Body of pancreas (tissue), 4 donors: ENCODE data around the gene C1QTNF8. TPM values are rescaled to one million over a fixed set of nuclear protein-coding genes. Genes with fewer than 3 reads are reported as not detected.

Source experiments
- ATAC-seq: fragments of 150-250 bp; one replicate; pipeline ENCODE4 v1.9.1; 2016
- DNase-seq, 4 donors: peaks; one replicate each; pipeline ENCODE4 v3.0.0-alpha.2; 2019
- H3K27ac ChIP-seq, 4 donors: fragments of 200-600 bp; sonication (generic); 1 replicate in 3 of 4; 2 replicates in 1 of 4; pipeline versions ENCODE4 v1.5.1 to v1.6.1; 2016 to 2019; ENCODE audit warnings: mild to moderate bottlenecking in 1 of 4, mixed read lengths in 1 of 4, moderate library complexity in 1 of 4
- H3K27me3 ChIP-seq, 2 donors: fragments of 200-600 bp; sonication (generic); one replicate each; pipeline ENCODE4 v1.6.0; 2016; ENCODE audit warnings: mild to moderate bottlenecking in 1 of 2
- H3K36me3 ChIP-seq, 2 donors: fragments of 200-600 bp; sonication (generic); replicated peaks in 1 of 2; 2 replicates each; pipeline ENCODE4 v1.5.1; 2016; ENCODE audit warnings: low read depth in 2 of 2; ENCODE audit not compliant: insufficient read depth in 1 of 2
- H3K4me1 ChIP-seq: fragments of 200-600 bp; sonication (generic); one replicate; pipeline ENCODE4 v1.6.0; 2016
- H3K4me3 ChIP-seq, 2 donors: fragments of 200-600 bp; sonication (generic); 1 replicate in 1 of 2; 2 replicates in 1 of 2; pipeline ENCODE4 v1.5.1; 2016 to 2019
- H3K9me3 ChIP-seq, 3 donors: fragments of 200-600 bp; sonication (generic); 1 replicate in 2 of 3; 2 replicates in 1 of 3; pipeline ENCODE4 v1.5.1; 2016
- CTCF ChIP-seq, 7 experiments: fragments of 450-650 bp in 4 of 7; fragments of 200-600 bp in 3 of 7; sonication (generic) in 3 of 7; IDR thresholded peaks; one replicate each; pipeline ENCODE4 v1.5.1; 2016 to 2019; ENCODE audit warnings: antibody characterized with exemption in 7 of 7
- POLR2A ChIP-seq, 3 donors: fragments of 450-650 bp; IDR thresholded peaks; one replicate each; pipeline ENCODE4 v1.6.1; 2016; ENCODE audit warnings: antibody characterized with exemption in 3 of 3, mild to moderate bottlenecking in 2 of 3
- WGBS, 2 donors: methylation state at CpG; one replicate each; pipeline ENCODE4 v1.1.5; 2017; 5-methylcytosine and 5-hydroxymethylcytosine counted together
- intact Hi-C: fragments of 100-400 bp; cut with DNase I; formaldehyde crosslinking; loops from one replicate; pipeline ENCODE4 v1.15.1; 2023
- total RNA-seq, 2 donors: library from RNA; depleted of rRNA; stranded (reverse); fragments of >200 nt; gene quantifications; one replicate each; pipeline ENCODE4 v1.1.0, GENCODE V29; 2016

Gene C1QTNF8
- total RNA-seq, 2 donors from 2014 or later: not detected

DNA sequence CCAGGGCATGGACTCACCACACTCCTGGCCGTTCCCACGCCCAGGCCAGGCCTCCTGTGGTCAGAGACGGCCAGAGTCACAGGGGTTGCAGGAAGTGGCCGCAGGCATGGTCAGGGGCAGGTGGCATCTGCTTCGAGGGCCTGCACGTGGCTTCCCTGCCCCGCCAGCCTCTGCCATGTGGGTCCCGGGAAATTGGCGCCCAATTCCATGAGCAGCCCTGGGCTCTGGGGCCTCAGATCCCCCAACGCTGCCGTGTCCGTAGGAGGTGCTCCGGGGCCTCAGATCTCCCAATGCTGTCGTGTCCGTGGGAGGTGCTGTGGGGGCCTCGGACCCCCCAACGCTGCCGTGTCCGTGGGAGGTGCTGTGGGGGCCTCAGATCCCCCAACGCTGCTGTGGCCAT lies 33.1 kb downstream of the C1QTNF8 start:
- DNase-seq (no peak), ATAC-seq (no peak)
- WGBS, 2 donors: 46% methylated on average over 17 of the region's 20 CpGs; no CpG with 5 or more reads in 1 of the 2 donors
- no peak for TF ChIP-seq CTCF (IDR thresholded peaks at IDR 0.05)
- no peak for TF ChIP-seq POLR2A (IDR thresholded peaks at IDR 0.05)
- no peak overlapping the region for H3K4me3 ChIP-seq
- H3K4me1 ChIP-seq: no peaks in the 10 kb centered on the region
- H3K27ac ChIP-seq: no peak overlapping the region
- no peaks in the 10 kb centered on the region for H3K9me3 ChIP-seq
- intact Hi-C loops: no loop called here
- peaks cover 0 to 22% of the 10 kb centered on the region in 2 donors for H3K27me3 ChIP-seq
- H3K36me3 ChIP-seq: no peaks in the 10 kb centered on the region

DNA sequence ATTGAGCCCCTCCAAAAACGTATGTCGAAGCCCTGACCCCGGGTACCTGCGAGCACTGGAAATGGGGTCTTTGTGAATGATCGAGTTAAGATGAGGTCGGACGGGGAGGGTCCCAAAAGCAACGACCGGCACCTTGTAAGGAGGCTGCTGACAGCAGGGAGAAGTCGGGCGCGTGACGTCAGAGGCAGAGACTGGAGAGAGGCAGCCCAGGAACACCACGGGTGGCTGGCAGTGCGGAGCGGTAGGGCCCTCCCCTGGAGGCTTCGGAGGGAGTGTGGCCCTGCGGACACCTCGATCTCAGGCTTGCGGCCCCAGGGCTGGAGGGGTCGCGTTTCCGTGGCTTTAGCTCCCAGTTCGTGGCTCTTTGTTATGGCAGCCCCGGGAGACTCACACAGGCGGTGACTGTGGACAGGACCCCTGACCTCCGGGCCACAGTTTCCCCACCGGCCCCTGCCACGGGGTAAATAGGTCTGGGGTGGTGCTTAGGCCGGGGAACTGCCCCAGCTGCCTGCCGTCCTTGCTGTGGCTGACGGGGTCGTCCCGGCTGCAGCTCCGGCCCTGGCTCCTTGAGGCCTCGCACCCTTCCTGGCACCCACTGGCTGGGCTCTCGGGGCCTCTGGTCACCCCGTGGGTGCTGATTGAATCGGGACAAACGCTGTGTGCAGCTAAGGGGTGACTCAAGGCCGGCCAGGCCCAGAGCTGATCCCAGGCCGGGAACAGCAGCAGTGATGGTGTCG lies 34.1 kb downstream of the C1QTNF8 start:
- ATAC-seq (no peak), DNase-seq (no peak)
- no peak for TF ChIP-seq POLR2A (IDR thresholded peaks at IDR 0.05)
- no peak for TF ChIP-seq CTCF (IDR thresholded peaks at IDR 0.05)
- H3K4me1 ChIP-seq: no peaks in the 10 kb centered on the region
- peaks cover 0 to 20% of the 10 kb centered on the region in 2 donors for H3K27me3 ChIP-seq
- no peak overlapping the region for H3K4me3 ChIP-seq
- no peaks in the 10 kb centered on the region for H3K9me3 ChIP-seq
- WGBS, 2 donors: 68 to 69% methylated on average over 16 to 42 of the region's 43 CpGs
- intact Hi-C loops: no loop called here
- no peaks in the 10 kb centered on the region for H3K36me3 ChIP-seq
- no peak overlapping the region for H3K27ac ChIP-seq

DNA sequence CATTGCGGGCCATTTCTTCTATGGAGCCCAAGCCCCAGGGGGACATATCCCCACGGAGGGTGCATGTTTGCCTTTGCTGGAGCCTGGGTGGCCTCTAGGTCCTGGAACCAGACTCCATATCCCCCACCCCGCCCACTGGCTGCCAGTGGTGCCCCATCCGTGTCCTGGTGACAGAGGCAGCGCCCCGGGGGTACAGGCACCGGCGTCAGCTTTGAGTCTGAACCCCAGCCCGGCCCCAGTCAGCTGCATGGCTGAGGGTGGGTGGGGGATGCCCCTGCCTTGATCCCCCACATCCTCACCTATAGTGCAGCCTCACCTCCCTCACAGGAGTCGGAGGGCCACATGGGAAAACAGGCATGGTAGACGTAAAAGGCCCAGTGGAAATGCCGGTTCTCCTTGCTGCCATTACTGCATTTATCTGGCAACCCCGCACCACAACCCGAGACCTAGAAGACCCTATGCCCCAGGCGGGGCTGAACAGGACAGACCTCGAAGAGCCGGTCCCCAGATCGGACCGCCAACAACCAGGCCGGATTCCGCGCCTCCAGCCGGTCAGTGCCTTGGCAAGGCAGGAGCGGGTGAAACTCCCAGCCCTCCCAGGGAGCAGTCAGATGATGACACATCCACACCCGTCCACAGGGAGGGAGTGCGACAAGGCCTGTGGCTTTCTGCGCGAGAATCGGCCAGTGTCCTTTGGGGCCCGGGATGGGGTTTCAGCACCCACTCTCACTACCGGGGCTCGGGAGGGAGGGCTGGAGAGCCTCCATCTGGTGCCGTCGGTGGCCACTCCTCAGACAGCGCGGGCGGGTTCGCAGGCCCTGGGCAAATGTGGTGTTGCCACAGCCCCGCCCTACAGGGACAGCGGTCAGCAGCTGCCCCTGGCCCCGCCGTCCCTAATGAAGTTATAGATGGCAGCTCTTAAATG lies 35.4 kb downstream of the C1QTNF8 start:
- Histone ChIP-seq H3K36me3 (no peaks in the 10 kb centered on the region), H3K27me3 (peaks cover 0 to 8% of the 10 kb centered on the region in 2 donors), H3K9me3 (no peaks in the 10 kb centered on the region), H3K4me3 (no peak overlapping the region), H3K27ac (no peak overlapping the region), H3K4me1 (no peaks in the 10 kb centered on the region)
- TF ChIP-seq POLR2A (IDR thresholded peaks at IDR 0.05): no peak
- no peak for DNase-seq
- 73 to 78% methylated on average over 12 to 33 of the region's 42 CpGs for WGBS, 2 donors
- ATAC-seq: no peak
- intact Hi-C loops: no loop called here

GRCh38 chr16:1059310-1059709 lies 36.7 kb downstream of the C1QTNF8 start:
- no peak for DNase-seq
- Histone ChIP-seq H3K36me3 (no peaks in the 10 kb centered on the region), H3K4me3 (no peak overlapping the region), H3K27me3 (peaks cover 0 to 18% of the 10 kb centered on the region in 2 donors), H3K27ac (no peak overlapping the region), H3K4me1 (peaks cover 5% of the 10 kb centered on the region), H3K9me3 (no peaks in the 10 kb centered on the region)
- intact Hi-C loops: no loop called here
- no peak for ATAC-seq
- TF ChIP-seq CTCF (IDR thresholded peaks at IDR 0.05) (no peak), POLR2A (IDR thresholded peaks at IDR 0.05) (no peak)
- WGBS, 2 donors: 76 to 81% methylated on average over 3 of the region's 3 CpGs

GRCh38 chr16:1058216-1058615 lies 37.8 kb downstream of the C1QTNF8 start:
- intact Hi-C loops: no loop called here
- no peak overlapping the region for H3K27ac ChIP-seq
- peaks cover 0 to 19% of the 10 kb centered on the region in 2 donors for H3K27me3 ChIP-seq
- H3K4me3 ChIP-seq: no peak overlapping the region
- peaks cover 5% of the 10 kb centered on the region for H3K4me1 ChIP-seq
- TF ChIP-seq CTCF (IDR thresholded peaks at IDR 0.05) (no peak), POLR2A (IDR thresholded peaks at IDR 0.05) (no peak)
- no peaks in the 10 kb centered on the region for H3K9me3 ChIP-seq
- H3K36me3 ChIP-seq: no peaks in the 10 kb centered on the region
- no peak for DNase-seq
- WGBS, 2 donors: 35% methylated on average over 8 of the region's 14 CpGs; no CpG with 5 or more reads in 1 of the 2 donors
- ATAC-seq: no peak
